ENCODE measurements around the gene FAM83C.

GRCh38 chr20:35284267-35284991 lies 7.8 kb downstream of the FAM83C start, which contains the start of gene EIF6:
- TF ChIP-seq POLR2A (IDR thresholded peaks at IDR 0.05; ENCODE audit: low read depth, low read length) (peak; percentile 85), TAF1 (IDR thresholded peaks at IDR 0.05; ENCODE audit: low read depth, low read length) (peak; percentile 79; the same call in 1 of the 2 replicates), PAX5 (IDR thresholded peaks at IDR 0.05; ENCODE audit: insufficient read depth, low read length, severe bottlenecking) (no peak), POLR2AphosphoS5 (IDR thresholded peaks at IDR 0.05; ENCODE audit: low read depth, low read length) (peak; percentile 84), SPI1 (IDR thresholded peaks at IDR 0.05; ENCODE audit: low read depth, low read length) (peak; percentile 60)
